Activated CD4-positive, CD25-positive, alpha-beta regulatory T cell (primary cell): ENCODE data around the gene RRAGB.
"Not testable (repeated sequence)": the region's sequence is repeated elsewhere in the genome, so short reads cannot be mapped to it uniquely, and the experiment has no call there.

Experiments
- DNase-seq, 4 experiments: peaks; one replicate each; lab custom pipeline; 2025; lab: John Stamatoyannopoulos, UW

RRAGB gene, protein sequence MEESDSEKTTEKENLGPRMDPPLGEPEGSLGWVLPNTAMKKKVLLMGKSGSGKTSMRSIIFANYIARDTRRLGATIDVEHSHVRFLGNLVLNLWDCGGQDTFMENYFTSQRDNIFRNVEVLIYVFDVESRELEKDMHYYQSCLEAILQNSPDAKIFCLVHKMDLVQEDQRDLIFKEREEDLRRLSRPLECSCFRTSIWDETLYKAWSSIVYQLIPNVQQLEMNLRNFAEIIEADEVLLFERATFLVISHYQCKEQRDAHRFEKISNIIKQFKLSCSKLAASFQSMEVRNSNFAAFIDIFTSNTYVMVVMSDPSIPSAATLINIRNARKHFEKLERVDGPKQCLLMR

GRCh38 chrX:55717521-55718497, at the start of gene RRAGB:
Gene RRAGB, plus strand, starts transcription at chrX:55717749. Its CDS starts 579 bp downstream, at chrX:55718328.
- DNase-seq: peak; percentile 59 to 81 (median 79)

DNA sequence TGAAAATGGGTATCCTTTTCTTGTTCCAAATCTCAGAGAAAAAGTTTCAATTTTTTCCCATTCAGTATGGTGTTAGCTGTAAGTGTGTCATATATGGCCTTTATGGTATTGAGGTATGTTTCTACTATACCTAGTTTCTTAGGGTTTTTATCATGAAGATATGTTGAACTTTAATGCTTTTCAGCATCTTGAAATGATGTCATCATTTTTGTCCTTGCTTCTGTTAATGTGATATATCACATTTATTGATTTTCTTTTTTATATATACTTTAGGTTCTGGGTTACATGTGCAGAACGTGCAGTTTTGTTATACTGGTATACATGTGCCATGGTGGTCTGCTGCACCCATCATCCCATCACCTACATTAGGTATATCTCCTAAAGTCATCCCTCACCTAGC, 49.5 kb upstream of the RRAGB start:
- DNase-seq: no peak

DNA sequence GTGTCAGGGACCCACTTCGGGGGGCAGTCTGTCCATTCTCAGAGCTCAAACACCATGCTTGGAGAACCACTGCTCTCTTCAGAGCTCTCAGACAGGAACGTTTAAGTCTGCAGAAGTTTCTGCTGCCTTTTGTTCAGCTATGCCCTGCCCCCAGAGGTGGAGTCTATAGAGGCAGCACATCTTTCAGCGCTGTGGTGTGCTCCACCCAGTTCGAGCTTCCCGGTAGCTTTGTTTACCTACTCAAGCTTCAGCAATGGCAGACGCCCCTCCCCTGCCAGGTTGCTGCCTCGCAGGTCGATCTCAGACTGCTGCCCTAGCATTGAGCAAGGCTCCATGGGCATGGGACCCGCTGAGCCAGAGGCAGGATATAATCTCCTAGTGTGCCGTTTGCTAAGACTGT, 29.0 kb upstream of the RRAGB start:
- not testable (repeated sequence) for DNase-seq

DNA sequence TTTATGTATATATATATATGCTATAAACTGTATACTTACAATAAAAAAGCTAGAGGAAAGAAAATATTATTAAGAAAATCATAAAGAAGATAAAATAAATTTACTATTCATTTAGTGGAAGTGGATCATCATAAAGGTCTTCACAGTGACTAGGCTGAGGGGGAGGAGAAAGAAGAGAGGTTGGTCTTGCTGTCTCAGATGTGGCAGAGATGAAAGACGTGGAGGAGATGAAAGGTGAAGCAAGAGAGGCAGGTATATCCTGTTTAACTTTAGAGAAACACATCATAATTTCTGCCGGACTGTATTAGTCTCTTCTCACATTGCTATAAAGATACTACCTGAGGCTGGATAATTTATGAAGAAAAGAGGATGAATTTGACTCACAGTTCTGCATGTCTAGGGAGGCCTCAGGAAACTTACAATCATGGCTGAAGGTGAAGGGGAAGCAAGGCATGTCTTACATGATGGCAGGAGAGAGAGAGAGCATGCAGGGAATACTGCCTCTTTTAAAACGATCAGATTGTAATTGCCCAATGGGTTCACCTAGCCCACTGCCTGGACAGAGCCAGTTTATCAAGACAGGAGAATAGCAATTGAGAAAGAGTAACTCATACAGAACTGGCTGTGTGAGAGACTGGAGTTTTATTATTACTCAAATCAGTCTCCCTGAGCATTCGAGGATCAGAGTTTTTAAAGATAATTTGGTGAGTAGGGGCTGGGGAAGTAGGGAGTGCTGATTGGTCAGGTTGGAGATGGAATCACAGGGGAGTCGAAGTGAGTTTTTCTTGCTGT, 22.1 kb upstream of the RRAGB start:
- no peak for DNase-seq

- no peak for DNase-seq
These were observed 20.2 kb upstream of the RRAGB start for GRCh38 chrX:55697381-55697780.

GRCh38 chrX:55702671-55703070, 14.9 kb upstream of the RRAGB start:
- no peak for DNase-seq

GRCh38 chrX:55703436-55703835, 14.1 kb upstream of the RRAGB start:
- not testable (repeated sequence) for DNase-seq

GRCh38 chrX:55705066-55705465, 12.5 kb upstream of the RRAGB start:
- not testable (repeated sequence) for DNase-seq

- no peak for DNase-seq
These were observed 7.8 kb upstream of the RRAGB start for GRCh38 chrX:55709735-55710134.

DNA sequence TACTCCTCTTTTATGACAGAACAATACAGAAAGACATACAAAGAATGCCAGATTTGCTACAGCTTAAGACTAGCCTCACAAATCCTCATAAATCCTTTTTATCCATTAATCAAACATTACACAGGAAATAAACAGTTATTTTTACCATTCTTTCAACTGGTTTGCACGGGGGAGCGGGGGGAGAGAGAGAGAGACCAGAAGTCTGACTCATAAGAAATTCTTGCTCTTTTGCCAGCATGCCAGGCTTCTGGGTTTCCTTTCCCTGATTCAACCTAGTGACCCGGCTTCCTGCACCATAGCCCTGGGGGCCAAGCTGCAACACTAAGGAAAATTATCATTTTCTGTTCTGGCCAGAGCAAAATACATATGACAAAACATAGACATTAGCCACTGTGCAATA, 6.8 kb upstream of the RRAGB start:
- DNase-seq: no peak

- no peak for DNase-seq
These were observed 3.9 kb upstream of the RRAGB start for GRCh38 chrX:55713631-55714030.

GRCh38 chrX:55714161-55714560, 3.4 kb upstream of the RRAGB start:
- DNase-seq: no peak

GRCh38 chrX:55715847-55716246, 1.7 kb upstream of the RRAGB start:
- no peak for DNase-seq

- DNase-seq: no peak
These were observed 612 bp upstream of the RRAGB start for GRCh38 chrX:55716937-55717336.

DNA sequence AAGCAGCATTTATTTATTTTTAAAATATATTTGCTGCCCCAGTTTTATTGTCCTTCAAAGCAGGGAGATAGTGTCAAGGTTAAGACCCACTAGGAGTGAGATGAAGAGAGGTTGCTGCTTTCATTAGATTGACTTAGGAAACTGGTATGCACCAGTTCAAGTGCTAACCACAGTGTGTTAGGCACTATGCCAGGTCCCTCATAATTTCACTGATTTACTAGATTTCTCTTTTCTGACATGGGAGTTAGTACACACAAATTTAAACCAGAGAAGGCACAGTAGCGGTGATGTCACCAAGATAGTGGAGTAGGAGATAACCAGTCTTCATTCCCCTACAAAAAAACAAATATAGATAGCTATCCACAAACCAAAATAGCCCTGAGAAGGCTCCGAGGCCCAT, 14.3 kb downstream of the RRAGB start:
- DNase-seq: no peak

DNA sequence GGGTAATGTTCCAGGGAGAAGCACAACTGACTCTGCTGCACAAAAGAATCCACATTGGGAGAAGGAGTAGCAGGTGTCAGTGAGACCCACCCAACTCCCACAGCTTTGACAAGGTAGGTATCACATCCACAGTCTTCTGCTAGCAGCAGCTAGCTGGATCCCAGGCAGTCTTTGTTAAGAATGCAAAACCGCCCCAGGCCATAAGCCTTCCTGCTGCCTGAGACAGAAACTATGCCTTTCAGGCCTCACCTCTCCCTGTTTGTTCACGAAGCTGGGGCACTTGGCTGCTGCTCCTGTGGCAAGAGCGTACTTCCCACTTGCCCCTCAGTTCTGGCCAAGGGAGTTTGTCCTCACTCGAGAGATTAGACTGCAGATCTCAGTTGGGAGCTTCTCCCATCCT, 21.4 kb downstream of the RRAGB start:
- DNase-seq: no peak

DNA sequence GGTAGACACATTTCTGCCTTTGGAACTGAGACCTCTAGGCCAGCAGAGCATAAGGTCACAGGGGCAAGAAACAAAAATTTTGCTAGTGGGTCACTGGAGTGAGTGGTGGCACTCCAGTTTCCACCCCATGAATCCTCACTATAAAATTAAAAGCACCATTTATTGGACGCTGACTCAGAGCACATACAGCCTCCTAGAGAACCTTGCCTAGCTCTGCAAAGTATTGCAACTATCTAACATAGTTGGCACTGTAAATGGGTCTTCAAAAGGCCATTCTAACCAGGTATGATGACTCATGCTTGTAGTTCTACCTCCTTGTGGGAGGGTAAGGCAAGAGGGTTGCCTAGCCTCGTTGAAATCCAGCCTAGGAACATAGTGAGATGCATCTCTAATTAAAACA, 25.1 kb downstream of the RRAGB start:
- no peak for DNase-seq

DNA sequence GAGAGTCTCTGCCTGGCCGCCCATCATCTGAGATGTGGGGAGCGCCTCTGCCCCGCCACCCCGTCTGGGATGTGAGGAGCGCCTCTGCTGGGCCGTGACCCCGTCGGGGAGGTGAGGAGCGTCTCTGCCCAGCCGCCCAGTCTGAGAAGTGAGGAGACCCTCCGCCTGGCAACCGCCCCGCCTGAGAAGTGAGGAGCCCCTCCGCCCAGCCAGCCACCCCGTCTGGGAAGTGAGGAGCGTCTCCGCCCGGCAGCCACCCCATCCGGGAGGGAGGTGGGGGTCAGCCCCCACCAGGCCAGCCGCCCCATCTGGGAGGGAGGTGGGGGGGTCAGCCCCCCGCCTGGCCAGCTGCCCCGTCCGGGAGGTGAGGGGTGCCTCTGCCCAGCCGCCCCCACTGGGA, 30.9 kb downstream of the RRAGB start:
- not testable (repeated sequence) for DNase-seq

- DNase-seq: no peak
These were observed 32.7 kb downstream of the RRAGB start for GRCh38 chrX:55750256-55750655.

DNA sequence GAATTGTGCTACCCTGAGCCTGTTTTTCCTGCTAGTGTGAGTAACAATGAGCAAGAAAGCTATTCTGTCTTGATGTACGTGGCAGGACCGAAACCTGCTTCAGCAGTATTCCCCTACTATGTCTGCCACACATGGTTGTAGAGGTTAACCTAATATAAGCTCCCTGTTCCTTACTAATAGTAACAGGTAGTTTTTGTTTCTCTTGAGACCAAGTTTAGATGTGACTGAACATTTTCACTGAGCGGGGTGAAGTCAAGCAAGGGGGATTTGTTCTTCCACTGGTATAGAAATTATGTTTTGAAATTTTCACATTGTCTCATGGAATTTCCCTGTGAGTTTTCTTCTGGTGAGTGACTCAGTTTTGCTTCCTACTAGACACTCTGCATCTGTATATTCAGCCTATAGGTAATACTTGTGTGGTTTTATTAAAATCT, 37.3 kb downstream of the RRAGB start:
- DNase-seq: no peak

- DNase-seq: no peak
These were observed 40.5 kb downstream of the RRAGB start for GRCh38 chrX:55758033-55758432.

- DNase-seq: no peak
These were observed 41.9 kb downstream of the RRAGB start for GRCh38 chrX:55759478-55759877.
